Keratinocyte (primary cell): ENCODE results near the gene PRKCI. TPM values are rescaled to one million over a fixed set of nuclear protein-coding genes. Genes with fewer than 3 reads are reported as not detected.

ENCODE experiments used
- DNase-seq: peaks from one replicate; pipeline ENCODE4 v3.0.0-alpha.2; 2011; ENCODE audit warnings: low read depth, missing footprints, low spot score
- FAIRE-seq: peaks from 2 replicates; lab custom pipeline; 2011; peaks lifted over from hg19 to GRCh38; lab: Jason Lieb, UNC
- H2AFZ ChIP-seq: 2 replicates; pipeline ENCODE4 v1.6.0; 2012; ENCODE audit warnings: low read length, control low read depth, inconsistent platforms; ENCODE audit not compliant: control insufficient read depth
- H3K27ac ChIP-seq: 2 replicates; pipeline ENCODE4 v1.5.1; 2011; ENCODE audit warnings: low read length; ENCODE audit not compliant: control insufficient read depth, insufficient read depth
- H3K27me3 ChIP-seq: 3 replicates; pipeline ENCODE4 v1.6.0; 2011; ENCODE audit warnings: low read length; ENCODE audit not compliant: control insufficient read depth, insufficient read depth; ENCODE audit errors: extremely low read depth
- H3K36me3 ChIP-seq, 2 experiments: 2 replicates in 1 of 2; 3 replicates in 1 of 2; pipeline ENCODE4 v1.5.1; 2011; ENCODE audit warnings: low read length in 2 of 2, mild to moderate bottlenecking in 1 of 2; ENCODE audit not compliant: control insufficient read depth in 2 of 2, insufficient read depth in 2 of 2; ENCODE audit errors: extremely low read depth in 1 of 2
- H3K4me1 ChIP-seq: 3 replicates; pipeline ENCODE4 v1.5.1; 2011; ENCODE audit warnings: low read length; ENCODE audit not compliant: control insufficient read depth, insufficient read depth; ENCODE audit errors: extremely low read depth
- H3K4me2 ChIP-seq: 3 replicates; pipeline ENCODE4 v1.6.0; 2011; ENCODE audit warnings: low read depth, low read length; ENCODE audit not compliant: control insufficient read depth, insufficient read depth; ENCODE audit errors: extremely low read depth
- H3K4me3 ChIP-seq, 3 experiments: fragments of 200-600 bp in 1 of 3; sonication (generic) in 1 of 3; 2 replicates in 2 of 3; 3 replicates in 1 of 3; pipeline ENCODE4 v1.5.1; 2011 to 2016; ENCODE audit warnings: low read length in 3 of 3, mild to moderate bottlenecking in 3 of 3, control low read depth in 2 of 3, inconsistent platforms in 1 of 3, low read depth in 1 of 3, mixed read lengths in 1 of 3, mixed run types in 1 of 3, moderate library complexity in 1 of 3; ENCODE audit not compliant: control insufficient read depth in 2 of 3, insufficient read depth in 2 of 3; ENCODE audit errors: extremely low read depth in 1 of 3
- H3K79me2 ChIP-seq: 2 replicates; pipeline ENCODE4 v1.6.0; 2012; ENCODE audit warnings: low read length; ENCODE audit not compliant: control insufficient read depth, insufficient read depth
- H3K9ac ChIP-seq: 3 replicates; pipeline ENCODE4 v1.6.0; 2011; ENCODE audit warnings: low read length; ENCODE audit not compliant: control insufficient read depth, insufficient read depth; ENCODE audit errors: extremely low read depth
- H3K9me1 ChIP-seq: 3 replicates; pipeline ENCODE4 v1.6.0; 2011; ENCODE audit warnings: low read length; ENCODE audit not compliant: control insufficient read depth, insufficient read depth; ENCODE audit errors: extremely low read depth
- H3K9me3 ChIP-seq: 2 replicates; pipeline ENCODE4 v1.5.1; 2012; ENCODE audit warnings: low read depth, low read length; ENCODE audit not compliant: control insufficient read depth
- H4K20me1 ChIP-seq: 3 replicates; pipeline ENCODE4 v1.6.0; 2011; ENCODE audit warnings: low read length; ENCODE audit not compliant: control insufficient read depth, insufficient read depth; ENCODE audit errors: extremely low read depth
- CTCF ChIP-seq, 3 experiments: IDR thresholded peaks in 1 of 3; conservative IDR thresholded peaks in 1 of 3; optimal IDR thresholded peaks in 1 of 3; 2 replicates in 2 of 3; 3 replicates in 1 of 3; pipeline versions ENCODE3 to v1.5.1; 2011; ENCODE audit warnings: low read length in 3 of 3, mild to moderate bottlenecking in 3 of 3, moderate library complexity in 2 of 3, control low read depth in 1 of 3, inconsistent platforms in 1 of 3; ENCODE audit not compliant: insufficient read depth in 2 of 3; ENCODE audit errors: extremely low read depth in 1 of 3
- EZH2 ChIP-seq: IDR thresholded peaks from one replicate; pipeline ENCODE4 v1.6.1; 2012; ENCODE audit warnings: inconsistent platforms, mild to moderate bottlenecking, low read length, moderate library complexity
- dilution Hi-C: fragments of 300-500 bp; cut with MboI; formaldehyde crosslinking; loops from one replicate; pipeline ENCODE4 v1.7.0; 2020; ENCODE audit warnings: low sequenced_read_pairs; ENCODE audit not compliant: extremely low pct_ligation_motif_present
- polyA plus RNA-seq, 5 experiments: library from polyadenylated mRNA; depleted of rRNA in 3 of 5; stranded (reverse) in 3 of 5; stranded (forward) in 1 of 5; unstranded in 1 of 5; fragments of >200 nt; gene quantifications; 1 replicate in 1 of 5; 2 replicates in 3 of 5; 3 replicates in 1 of 5; pipeline versions ENCODE4 v1.2.1 to v1.2.3, GENCODE V29; 2011 to 2012; ENCODE audit warnings: missing spikeins in 2 of 5, low read depth in 1 of 5, low replicate concordance in 1 of 5
- small RNA-seq, 3 experiments: library from RNA; depleted of rRNA; stranded (forward); fragments of <200 nt; gene quantifications; one replicate each; pipeline ENCODE3, GENCODE V24; 2012; ENCODE audit warnings: low read depth in 3 of 3, low replicate concordance in 1 of 3; ENCODE audit not compliant: insufficient read length in 3 of 3

The PRKCI gene
- polyA plus RNA-seq, 1 donor (not counting 4 experiments of a cell fraction or from before 2014, with no cell fraction given), result 53.5 TPM

- H4K20me1 ChIP-seq, result no peaks in the 10 kb centered on the region
- no peak for FAIRE-seq
- TF ChIP-seq EZH2 (no peak), CTCF (optimal IDR thresholded peaks at IDR 0.05 in 1 of 3, IDR thresholded peaks at IDR 0.05 in 1 of 3, conservative IDR thresholded peaks at IDR 0.05 in 1 of 3; ENCODE audit: extremely low read depth in 1 of 3, insufficient read depth in 2 of 3, low read length in 3 of 3) (no peak)
- no peak overlapping the region for H3K27ac ChIP-seq
- H3K9ac ChIP-seq, result no peak overlapping the region
- dilution Hi-C loops, result no loop called here
- peaks cover 3% of the 10 kb centered on the region for H3K79me2 ChIP-seq
- H3K27me3 ChIP-seq, result no peaks in the 10 kb centered on the region
- H3K4me3 ChIP-seq, result no peak overlapping the region
- H3K36me3 ChIP-seq, result no peaks in the 10 kb centered on the region
- peaks cover 5% of the 10 kb centered on the region for H3K4me1 ChIP-seq
- H2AFZ ChIP-seq, result no peak overlapping the region
- no peaks in the 10 kb centered on the region for H3K9me1 ChIP-seq
- no peak overlapping the region for H3K4me2 ChIP-seq
- H3K9me3 ChIP-seq, result no peaks in the 10 kb centered on the region
- no peak for DNase-seq
Measured at GRCh38 chr3:170353485-170353884, 131.3 kb downstream of the PRKCI start.

GRCh38 chr3:170354760-170355159 lies 132.5 kb downstream of the PRKCI start:
- dilution Hi-C loops, result no loop called here
- Histone ChIP-seq H3K27me3 (no peaks in the 10 kb centered on the region), H3K9me1 (no peaks in the 10 kb centered on the region), H3K4me1 (peaks cover 8% of the 10 kb centered on the region), H3K4me3 (no peak overlapping the region), H3K9me3 (no peaks in the 10 kb centered on the region), H3K36me3 (peaks cover 0 to 2% of the 10 kb centered on the region in 2 experiments), H3K79me2 (peaks cover 15% of the 10 kb centered on the region), H3K4me2 (no peak overlapping the region), H3K27ac (no peak overlapping the region), H2AFZ (no peak overlapping the region), H3K9ac (no peak overlapping the region), H4K20me1 (no peaks in the 10 kb centered on the region)
- FAIRE-seq (no peak), DNase-seq (no peak)
- TF ChIP-seq EZH2, result no peak
- TF ChIP-seq CTCF (optimal IDR thresholded peaks at IDR 0.05 in 1 of 3, IDR thresholded peaks at IDR 0.05 in 1 of 3, conservative IDR thresholded peaks at IDR 0.05 in 1 of 3; ENCODE audit: extremely low read depth in 1 of 3, insufficient read depth in 2 of 3, low read length in 3 of 3), result no peak

Small RNAs within 50 kb of the gene (small RNA-seq; reads per million reads assigned to genes)
- 0 reads per million in 3 experiments for gene RF00019

Other genes starting within 250 kb of the PRKCI start
- gene GPR160, start 184.4 kb upstream of the PRKCI start, polyA plus RNA-seq, result 0.12 to 0.29 TPM (median 0.22 TPM) in 3 replicates
- gene PHC3, start 40.7 kb upstream of the PRKCI start, polyA plus RNA-seq, result 32.2 to 37.6 TPM (median 37.5 TPM) in 3 replicates
- gene SKIL, start 135.3 kb downstream of the PRKCI start, polyA plus RNA-seq, result 10.6 to 13.7 TPM (median 11.0 TPM) in 3 replicates
- gene CLDN11, start 196.4 kb downstream of the PRKCI start, polyA plus RNA-seq, result 0.12 to 0.23 TPM (median 0.14 TPM) in 3 replicates